H9 (cell line): Measurements from ENCODE around the gene RIPK4. TPM values are rescaled to one million over a fixed set of nuclear protein-coding genes. Genes with fewer than 3 reads are reported as not detected.

Experiments
- DNase-seq: peaks from one replicate; pipeline ENCODE4 v3.0.0-alpha.2; 2017
- H2AFZ ChIP-seq: one replicate; pipeline ENCODE4 v1.6.1; 2013; ENCODE audit warnings: mild to moderate bottlenecking, low read length, control low read depth, moderate library complexity
- H2AK5ac ChIP-seq: 2 replicates; pipeline ENCODE4 v1.6.1; 2013; ENCODE audit warnings: low read length, control low read depth, mixed read lengths; ENCODE audit not compliant: insufficient read length
- H2BK120ac ChIP-seq: one replicate; pipeline ENCODE4 v1.6.1; 2013; ENCODE audit warnings: low read depth, mild to moderate bottlenecking, low read length, control low read depth, inconsistent platforms; ENCODE audit not compliant: poor library complexity, severe bottlenecking
- H2BK12ac ChIP-seq: 2 replicates; pipeline ENCODE4 v1.6.1; 2013; ENCODE audit warnings: low read length, control low read depth, mixed read lengths, low read depth; ENCODE audit not compliant: insufficient read length
- H2BK15ac ChIP-seq: 2 replicates; pipeline ENCODE4 v1.6.1; 2013; ENCODE audit warnings: low read depth, low read length, control low read depth
- H2BK20ac ChIP-seq: one replicate; pipeline ENCODE4 v1.6.1; 2013; ENCODE audit warnings: low read depth, mild to moderate bottlenecking, low read length, control low read depth, inconsistent platforms; ENCODE audit not compliant: poor library complexity, severe bottlenecking
- H2BK5ac ChIP-seq: 2 replicates; pipeline ENCODE4 v1.6.1; 2013; ENCODE audit warnings: low read length, control low read depth, mixed read lengths; ENCODE audit not compliant: insufficient read length
- H3K14ac ChIP-seq: 2 replicates; pipeline ENCODE4 v1.6.1; 2013; ENCODE audit warnings: low read length, control low read depth; ENCODE audit not compliant: insufficient read depth
- H3K18ac ChIP-seq: 2 replicates; pipeline ENCODE4 v1.6.1; 2013; ENCODE audit warnings: low read depth, mild to moderate bottlenecking, mixed read lengths, low read length, control low read depth; ENCODE audit not compliant: insufficient read length
- H3K23ac ChIP-seq: 2 replicates; pipeline ENCODE4 v1.6.1; 2013; ENCODE audit warnings: low read length, control low read depth, mixed read lengths, low read depth; ENCODE audit not compliant: insufficient read length
- H3K23me2 ChIP-seq: 2 replicates; pipeline ENCODE4 v1.6.1; 2013; ENCODE audit warnings: low read depth, mild to moderate bottlenecking, mixed read lengths, low read length, control low read depth; ENCODE audit not compliant: insufficient read length, poor library complexity, severe bottlenecking
- H3K27ac ChIP-seq: 2 replicates; pipeline ENCODE4 v1.5.1; 2013; ENCODE audit warnings: low read length, control low read depth, mixed read lengths, low read depth; ENCODE audit not compliant: insufficient read length
- H3K27me3 ChIP-seq: 2 replicates; pipeline ENCODE4 v1.6.1; 2013; ENCODE audit warnings: low read length, control low read depth, inconsistent platforms; ENCODE audit not compliant: insufficient read depth
- H3K4ac ChIP-seq: 2 replicates; pipeline ENCODE4 v1.6.1; 2013; ENCODE audit warnings: low read depth, mild to moderate bottlenecking, control low read depth, inconsistent platforms, low read length, moderate library complexity
- H3K4me1 ChIP-seq: 2 replicates; pipeline ENCODE4 v1.6.1; 2013; ENCODE audit warnings: low read length, control low read depth, inconsistent platforms; ENCODE audit not compliant: insufficient read depth
- H3K4me2 ChIP-seq: 2 replicates; pipeline ENCODE4 v1.6.1; 2013; ENCODE audit warnings: low read length, control low read depth, mixed read lengths; ENCODE audit not compliant: insufficient read length, insufficient read depth
- H3K56ac ChIP-seq: 2 replicates; pipeline ENCODE4 v1.6.1; 2013; ENCODE audit warnings: low read depth, mild to moderate bottlenecking, mixed read lengths, low read length, control low read depth; ENCODE audit not compliant: insufficient read length
- H3K79me1 ChIP-seq: 2 replicates; pipeline ENCODE4 v1.6.1; 2013; ENCODE audit warnings: low read depth, mild to moderate bottlenecking, moderate library complexity, low read length, control low read depth, inconsistent platforms; ENCODE audit not compliant: insufficient read depth, poor library complexity, severe bottlenecking
- H3K79me2 ChIP-seq: 2 replicates; pipeline ENCODE4 v1.6.1; 2013; ENCODE audit warnings: low read length, control low read depth, inconsistent platforms; ENCODE audit not compliant: insufficient read depth
- H3K9ac ChIP-seq: 2 replicates; pipeline ENCODE4 v1.6.1; 2013; ENCODE audit warnings: low read length, control low read depth, mixed read lengths; ENCODE audit not compliant: insufficient read length; ENCODE audit errors: extremely low read depth
- H3K9me3 ChIP-seq: one replicate; pipeline ENCODE4 v1.6.1; 2013; ENCODE audit warnings: low read depth, low read length, inconsistent platforms; ENCODE audit not compliant: control insufficient read depth
- H3T11ph ChIP-seq: one replicate; pipeline ENCODE4 v1.6.1; 2013; ENCODE audit warnings: mild to moderate bottlenecking, low read length, control low read depth, inconsistent platforms
- H4K20me1 ChIP-seq: one replicate; pipeline ENCODE4 v1.6.1; 2013; ENCODE audit not compliant: control insufficient read depth, insufficient read length, insufficient read depth
- H4K5ac ChIP-seq: 2 replicates; pipeline ENCODE4 v1.6.1; 2013; ENCODE audit warnings: low read depth, mild to moderate bottlenecking, mixed read lengths, low read length, control low read depth; ENCODE audit not compliant: insufficient read length
- H4K8ac ChIP-seq: replicated peaks from 2 replicates; pipeline ENCODE4 v1.6.1; 2013; ENCODE audit warnings: low read length, control low read depth, mixed read lengths, low read depth; ENCODE audit not compliant: insufficient read length
- H4K91ac ChIP-seq: 2 replicates; pipeline ENCODE4 v1.6.1; 2013; ENCODE audit warnings: low read depth, mild to moderate bottlenecking, moderate library complexity, mixed read lengths, low read length, control low read depth; ENCODE audit not compliant: insufficient read length
- H3K27ac Mint-ChIP-seq, 3 experiments: 2 replicates in 2 of 3; 3 replicates in 1 of 3; pipeline ENCODE4 v1.8.0; 2020 to 2021; ENCODE audit warnings: mixed read lengths in 3 of 3, mild to moderate bottlenecking in 1 of 3, moderate library complexity in 1 of 3
- H3K27me3 Mint-ChIP-seq: 2 replicates; pipeline ENCODE4 v1.8.0; 2021; ENCODE audit warnings: low read depth, mild to moderate bottlenecking, moderate library complexity, mixed read lengths
- H3K36me3 Mint-ChIP-seq, 3 experiments: 2 replicates in 2 of 3; 3 replicates in 1 of 3; pipeline ENCODE4 v1.8.0; 2020 to 2021; ENCODE audit warnings: low read depth in 3 of 3, mixed read lengths in 3 of 3; ENCODE audit not compliant: insufficient read depth in 1 of 3
- H3K4me1 Mint-ChIP-seq, 2 experiments: 2 replicates each; pipeline ENCODE4 v1.8.0; 2020; ENCODE audit warnings: mixed read lengths in 2 of 2
- H3K4me3 Mint-ChIP-seq, 2 experiments: 2 replicates in 1 of 2; 3 replicates in 1 of 2; pipeline ENCODE4 v1.8.0; 2020 to 2021; ENCODE audit warnings: mild to moderate bottlenecking in 2 of 2, mixed read lengths in 2 of 2, moderate library complexity in 1 of 2
- H3K9me3 Mint-ChIP-seq, 2 experiments: 2 replicates in 1 of 2; 3 replicates in 1 of 2; pipeline ENCODE4 v1.8.0; 2020; ENCODE audit warnings: mild to moderate bottlenecking in 2 of 2, mixed read lengths in 2 of 2, moderate library complexity in 1 of 2
- WGBS: extraction: QIAGEN DNeasy Blood & Tissue Kit; methylation state at CpG from one replicate; pipeline ENCODE4 v1.1.7; 2013; ENCODE audit warnings: missing lambda C conversion rate, low lambda C conversion rate, mixed read lengths; ENCODE audit not compliant: insufficient read length; ENCODE audit errors: extremely low coverage; 5-methylcytosine and 5-hydroxymethylcytosine counted together
- total RNA-seq: library from RNA; stranded (reverse); gene quantifications from 2 replicates; pipeline ENCODE4 v1.2.1, GENCODE V29; 2021
- TF ChIP-seq, protein P1 (sequence below): fragments of 200-600 bp; sonication (generic); conservative IDR thresholded peaks from 3 replicates; pipeline ENCODE4 v1.8.0; 2021; ENCODE audit warnings: antibody characterized with exemption, mild to moderate bottlenecking

RIPK4 gene
- total RNA-seq, 1 experiment from 2014 or later: 2.9 TPM

DNA sequence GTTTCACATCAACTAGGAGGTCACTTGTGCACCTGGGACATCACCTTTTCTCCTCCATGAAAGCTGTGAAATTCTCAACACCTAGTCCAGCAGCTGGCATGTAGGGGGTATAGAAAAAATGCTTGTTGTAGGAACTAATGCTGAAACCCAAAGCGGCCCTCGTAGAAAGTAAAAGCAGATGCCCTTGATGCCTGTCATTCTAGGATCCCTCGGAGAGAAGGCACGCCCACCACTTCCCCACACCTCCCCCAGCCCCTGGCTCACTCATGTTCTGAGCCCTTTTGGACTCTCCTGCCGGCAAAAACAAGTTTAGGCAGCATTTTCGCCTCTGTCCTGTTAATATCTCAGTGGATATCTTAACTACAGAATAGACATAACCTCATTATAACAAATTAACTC, 36.5 kb downstream of the RIPK4 start:
- Histone ChIP-seq H2BK120ac (no peak overlapping the region), H3K9me3 (no peaks in the 10 kb centered on the region), H3K79me2 (no peaks in the 10 kb centered on the region), H3K23me2 (no peaks in the 10 kb centered on the region), H3K79me1 (no peaks in the 10 kb centered on the region), H4K20me1 (no peaks in the 10 kb centered on the region), H3K4me2 (no peak overlapping the region), H4K5ac (no peak overlapping the region), H2AK5ac (no peak overlapping the region), H2BK12ac (no peak overlapping the region), H3K56ac (no peak overlapping the region), H3K4ac (no peak overlapping the region), H4K91ac (no peak overlapping the region), H2BK5ac (no peak overlapping the region), H2BK20ac (no peak overlapping the region), H3T11ph (no peak overlapping the region), H3K23ac (no peak overlapping the region), H2BK15ac (no peak overlapping the region), H4K8ac (no peak overlapping the region), H3K27me3 (peaks cover 13% of the 10 kb centered on the region; the same call in 1 of the 2 replicates), H3K9ac (no peak overlapping the region), H3K14ac (no peak overlapping the region), H3K27ac (no peak overlapping the region), H3K4me1 (no peaks in the 10 kb centered on the region), H2AFZ (no peak overlapping the region), H3K18ac (no peak overlapping the region)
- Mint-ChIP-seq H3K4me3 (peak overlapping the region in 1 of 2 experiments; percentile 40; a peak in 2 of 5 replicates), H3K9me3 (peaks cover 0 to under 1% of the 10 kb centered on the region in 2 experiments; a peak in 3 of 5 replicates), H3K27ac (peak overlapping the region in 1 of 3 experiments; percentile 45; a peak in 1 of 7 replicates), H3K27me3 (peaks cover 16% of the 10 kb centered on the region), H3K36me3 (no peaks in the 10 kb centered on the region), H3K4me1 (peaks cover 12 to 31% of the 10 kb centered on the region in 2 experiments)
- no peak for DNase-seq
- WGBS: no CpG with 5 or more reads among the region's 6 CpGs
- TF ChIP-seq, protein P1, sequence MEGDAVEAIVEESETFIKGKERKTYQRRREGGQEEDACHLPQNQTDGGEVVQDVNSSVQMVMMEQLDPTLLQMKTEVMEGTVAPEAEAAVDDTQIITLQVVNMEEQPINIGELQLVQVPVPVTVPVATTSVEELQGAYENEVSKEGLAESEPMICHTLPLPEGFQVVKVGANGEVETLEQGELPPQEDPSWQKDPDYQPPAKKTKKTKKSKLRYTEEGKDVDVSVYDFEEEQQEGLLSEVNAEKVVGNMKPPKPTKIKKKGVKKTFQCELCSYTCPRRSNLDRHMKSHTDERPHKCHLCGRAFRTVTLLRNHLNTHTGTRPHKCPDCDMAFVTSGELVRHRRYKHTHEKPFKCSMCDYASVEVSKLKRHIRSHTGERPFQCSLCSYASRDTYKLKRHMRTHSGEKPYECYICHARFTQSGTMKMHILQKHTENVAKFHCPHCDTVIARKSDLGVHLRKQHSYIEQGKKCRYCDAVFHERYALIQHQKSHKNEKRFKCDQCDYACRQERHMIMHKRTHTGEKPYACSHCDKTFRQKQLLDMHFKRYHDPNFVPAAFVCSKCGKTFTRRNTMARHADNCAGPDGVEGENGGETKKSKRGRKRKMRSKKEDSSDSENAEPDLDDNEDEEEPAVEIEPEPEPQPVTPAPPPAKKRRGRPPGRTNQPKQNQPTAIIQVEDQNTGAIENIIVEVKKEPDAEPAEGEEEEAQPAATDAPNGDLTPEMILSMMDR: no peak
